Caco-2 (cell line): Measurements from ENCODE around the gene ARHGAP25. TPM values are rescaled to one million over a fixed set of nuclear protein-coding genes. Genes with fewer than 3 reads are reported as not detected.

Experiments used
- BruUV-seq: library from RNA; stranded (reverse); fragments of 400-500 nt; replicated peaks from 2 replicates; lab custom pipeline; 2021; lab: Mats Ljungman, UMichigan
- CTCF ChIA-PET: fragments of 300-600 bp; sonication (Branson Sonifier 250); formaldehyde crosslinking; loops from one replicate; lab custom pipeline; 2022; ENCODE audit warnings: antibody characterized with exemption; lab: Charles Lee
- POLR2A ChIA-PET: fragments of 300-600 bp; sonication (Branson Sonifier 250); formaldehyde crosslinking; loops from one replicate; lab custom pipeline; 2022; ENCODE audit warnings: antibody characterized with exemption; lab: Charles Lee
- DNase-seq, 2 experiments: peaks; one replicate each; pipeline versions ENCODE4 v3.0.0 to v3.0.0-alpha.2; 2020 to 2022
- H3K27me3 ChIP-seq: replicated peaks from 2 replicates; pipeline ENCODE4 v1.6.0; 2011; ENCODE audit warnings: low read length; ENCODE audit not compliant: control insufficient read depth, insufficient read depth
- H3K36me3 ChIP-seq: 2 replicates; pipeline ENCODE4 v1.5.1; 2011; ENCODE audit warnings: low read length; ENCODE audit not compliant: control insufficient read depth, insufficient read depth
- H3K4me1 ChIP-seq: fragments of 250-450 bp; sonication (Bioruptor Pico); 2 replicates; pipeline ENCODE4 v1.5.1; 2020; ENCODE audit warnings: mild to moderate bottlenecking
- H3K4me3 ChIP-seq: 2 replicates; pipeline ENCODE4 v1.5.1; 2011; ENCODE audit warnings: low read depth, mild to moderate bottlenecking, control low read depth, low read length
- H3K9me3 ChIP-seq: fragments of 250-450 bp; sonication (Bioruptor Pico); 2 replicates; pipeline ENCODE4 v1.5.1; 2020; ENCODE audit warnings: mild to moderate bottlenecking, moderate library complexity
- H3K27ac Mint-ChIP-seq: one replicate; pipeline ENCODE4 v1.8.0; 2022; ENCODE audit warnings: mixed read lengths; ENCODE audit not compliant: unreplicated experiment
- H3K27me3 Mint-ChIP-seq: one replicate; pipeline ENCODE4 v1.8.0; 2022; ENCODE audit warnings: mixed read lengths; ENCODE audit not compliant: insufficient read depth, unreplicated experiment
- H3K36me3 Mint-ChIP-seq: one replicate; pipeline ENCODE4 v1.8.0; 2022; ENCODE audit warnings: mild to moderate bottlenecking, mixed read lengths; ENCODE audit not compliant: insufficient read depth, unreplicated experiment
- H3K4me1 Mint-ChIP-seq: one replicate; pipeline ENCODE4 v1.8.0; 2022; ENCODE audit warnings: low read depth, mixed read lengths; ENCODE audit not compliant: unreplicated experiment
- H3K4me3 Mint-ChIP-seq: one replicate; pipeline ENCODE4 v1.8.0; 2022; ENCODE audit warnings: mild to moderate bottlenecking, moderate library complexity, mixed read lengths; ENCODE audit not compliant: unreplicated experiment
- H3K9me3 Mint-ChIP-seq: one replicate; pipeline ENCODE4 v1.8.0; 2022; ENCODE audit warnings: mixed read lengths; ENCODE audit not compliant: unreplicated experiment
- intact Hi-C: fragments of 100-400 bp; cut with micrococcal nuclease; formaldehyde crosslinking; loops from one replicate; pipeline ENCODE4 v1.10.0; 2022; ENCODE audit not compliant: unreplicated experiment
- total RNA-seq: library from RNA; stranded (reverse); gene quantifications from 2 replicates; pipeline ENCODE4 v1.2.3, GENCODE V29; 2022
- TF ChIP-seq, protein P1 (sequence below), 2 experiments: fragments of 200-600 bp in 1 of 2; IDR thresholded peaks; 1 replicate in 1 of 2; 2 replicates in 1 of 2; pipeline versions ENCODE4 v1.5.1 to v1.8.0; 2011 to 2022; ENCODE audit warnings: antibody characterized with exemption in 1 of 2, control low read depth in 1 of 2, inconsistent platforms in 1 of 2, low read depth in 1 of 2, low read length in 1 of 2, mild to moderate bottlenecking in 1 of 2, moderate library complexity in 1 of 2; ENCODE audit not compliant: insufficient read depth in 1 of 2, severe bottlenecking in 1 of 2, unreplicated experiment in 1 of 2

ARHGAP25 gene
- total RNA-seq, 1 experiment from 2014 or later = 0.48 TPM

DNA sequence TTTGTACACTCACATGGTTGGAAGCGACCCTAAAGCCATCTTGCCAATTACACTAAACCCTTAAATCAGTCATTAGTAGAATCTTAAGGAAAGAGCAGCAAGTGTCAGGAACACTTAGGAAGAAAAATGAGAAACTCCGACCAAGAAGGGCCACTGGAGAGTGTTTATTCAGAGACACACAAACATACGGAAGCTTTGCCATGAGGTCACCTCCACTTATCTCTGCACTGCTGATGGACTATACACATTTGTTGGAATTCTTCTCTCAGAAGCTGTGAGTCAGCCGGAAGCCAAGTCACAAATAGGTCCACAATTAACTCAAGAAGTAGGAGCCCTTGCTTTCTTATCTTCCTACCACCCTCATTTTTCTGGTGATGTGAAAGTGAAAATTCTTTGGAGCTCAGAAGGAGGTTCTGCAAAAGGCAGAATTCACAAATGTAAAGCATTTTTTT is 115.0 kb downstream of the ARHGAP25 start:
- POLR2A ChIA-PET = no interaction called here
- peaks cover 15% of the 10 kb centered on the region; the same call in 1 of the 2 replicates for H3K4me1 ChIP-seq
- CTCF ChIA-PET = no interaction called here
- H3K36me3 ChIP-seq = no peaks in the 10 kb centered on the region
- Mint-ChIP-seq H3K27ac (no peak overlapping the region), H3K36me3 (no peaks in the 10 kb centered on the region), H3K9me3 (no peaks in the 10 kb centered on the region), H3K4me3 (no peak overlapping the region), H3K4me1 (no peaks in the 10 kb centered on the region), H3K27me3 (no peaks in the 10 kb centered on the region)
- TF ChIP-seq, protein P1, sequence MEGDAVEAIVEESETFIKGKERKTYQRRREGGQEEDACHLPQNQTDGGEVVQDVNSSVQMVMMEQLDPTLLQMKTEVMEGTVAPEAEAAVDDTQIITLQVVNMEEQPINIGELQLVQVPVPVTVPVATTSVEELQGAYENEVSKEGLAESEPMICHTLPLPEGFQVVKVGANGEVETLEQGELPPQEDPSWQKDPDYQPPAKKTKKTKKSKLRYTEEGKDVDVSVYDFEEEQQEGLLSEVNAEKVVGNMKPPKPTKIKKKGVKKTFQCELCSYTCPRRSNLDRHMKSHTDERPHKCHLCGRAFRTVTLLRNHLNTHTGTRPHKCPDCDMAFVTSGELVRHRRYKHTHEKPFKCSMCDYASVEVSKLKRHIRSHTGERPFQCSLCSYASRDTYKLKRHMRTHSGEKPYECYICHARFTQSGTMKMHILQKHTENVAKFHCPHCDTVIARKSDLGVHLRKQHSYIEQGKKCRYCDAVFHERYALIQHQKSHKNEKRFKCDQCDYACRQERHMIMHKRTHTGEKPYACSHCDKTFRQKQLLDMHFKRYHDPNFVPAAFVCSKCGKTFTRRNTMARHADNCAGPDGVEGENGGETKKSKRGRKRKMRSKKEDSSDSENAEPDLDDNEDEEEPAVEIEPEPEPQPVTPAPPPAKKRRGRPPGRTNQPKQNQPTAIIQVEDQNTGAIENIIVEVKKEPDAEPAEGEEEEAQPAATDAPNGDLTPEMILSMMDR (IDR thresholded peaks at IDR 0.05; ENCODE audit: insufficient read depth in 1 of 2, low read depth in 1 of 2, low read length in 1 of 2, severe bottlenecking in 1 of 2, unreplicated experiment in 1 of 2) = no peak
- H3K9me3 ChIP-seq = no peaks in the 10 kb centered on the region
- BruUV-seq = no TSS peak
- DNase-seq = no peak
- no peak overlapping the region for H3K4me3 ChIP-seq
- H3K27me3 ChIP-seq = no peaks in the 10 kb centered on the region
- intact Hi-C loops = no loop called here

DNA sequence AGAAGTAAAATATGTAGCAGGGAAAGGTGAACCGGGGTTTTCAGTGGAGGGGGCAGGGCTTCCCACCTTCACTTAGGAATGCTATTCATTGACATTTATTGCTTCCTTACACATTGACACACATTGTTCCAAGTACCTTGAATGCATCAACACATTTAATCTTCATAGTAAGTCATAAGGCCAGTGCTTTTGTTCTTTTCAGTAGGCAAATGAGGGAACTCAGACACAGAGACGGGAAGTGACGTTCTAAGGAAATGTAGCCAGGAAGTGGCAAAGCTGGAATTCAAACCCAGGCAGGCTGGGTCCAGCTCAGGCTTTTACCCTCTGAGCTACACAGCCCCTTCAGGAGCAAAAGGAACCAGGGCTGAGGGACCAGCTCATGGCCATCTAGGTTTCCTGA is 115.9 kb downstream of the ARHGAP25 start:
- Mint-ChIP-seq H3K27ac (no peak overlapping the region), H3K9me3 (no peaks in the 10 kb centered on the region), H3K36me3 (no peaks in the 10 kb centered on the region), H3K27me3 (no peaks in the 10 kb centered on the region), H3K4me3 (no peak overlapping the region), H3K4me1 (no peaks in the 10 kb centered on the region)
- intact Hi-C loops = no loop called here
- ChIA-PET POLR2A (no interaction called here), CTCF (no interaction called here)
- Histone ChIP-seq H3K9me3 (no peaks in the 10 kb centered on the region), H3K27me3 (no peaks in the 10 kb centered on the region), H3K36me3 (no peaks in the 10 kb centered on the region), H3K4me1 (peaks cover 15% of the 10 kb centered on the region; the same call in 1 of the 2 replicates), H3K4me3 (no peak overlapping the region)
- DNase-seq = no peak
- TF ChIP-seq, protein P1 (IDR thresholded peaks at IDR 0.05; ENCODE audit: insufficient read depth in 1 of 2, low read depth in 1 of 2, low read length in 1 of 2, severe bottlenecking in 1 of 2, unreplicated experiment in 1 of 2) = no peak
- BruUV-seq = no TSS peak

DNA sequence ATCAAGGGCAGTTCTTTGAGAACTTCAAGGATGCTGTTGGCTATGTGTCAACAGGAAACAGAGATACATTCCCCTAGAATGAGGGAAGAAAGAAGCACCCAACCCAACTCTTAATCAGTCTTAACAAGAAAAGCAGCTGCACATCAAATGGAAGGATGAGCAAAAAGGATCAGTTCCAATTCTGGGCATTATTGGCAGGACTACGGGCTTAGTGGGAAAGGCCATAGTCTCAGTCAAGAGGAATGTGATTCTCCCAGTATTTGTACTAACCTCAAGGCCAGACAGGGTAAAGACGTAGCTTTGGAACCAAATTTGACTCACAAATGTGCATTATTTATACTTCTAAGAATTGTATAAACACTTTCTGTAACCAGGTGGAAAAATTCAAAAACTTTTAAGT is 118.4 kb downstream of the ARHGAP25 start:
- Mint-ChIP-seq H3K9me3 (no peaks in the 10 kb centered on the region), H3K27me3 (peaks cover 5% of the 10 kb centered on the region), H3K4me1 (no peaks in the 10 kb centered on the region), H3K36me3 (no peaks in the 10 kb centered on the region), H3K27ac (no peak overlapping the region), H3K4me3 (no peak overlapping the region)
- TF ChIP-seq, protein P1 (IDR thresholded peaks at IDR 0.05; ENCODE audit: insufficient read depth in 1 of 2, low read depth in 1 of 2, low read length in 1 of 2, severe bottlenecking in 1 of 2, unreplicated experiment in 1 of 2) = no peak
- ChIA-PET CTCF (no interaction called here), POLR2A (no interaction called here)
- Histone ChIP-seq H3K27me3 (no peaks in the 10 kb centered on the region), H3K4me3 (no peak overlapping the region), H3K36me3 (no peaks in the 10 kb centered on the region), H3K9me3 (no peaks in the 10 kb centered on the region), H3K4me1 (peaks cover 15% of the 10 kb centered on the region; the same call in 1 of the 2 replicates)
- BruUV-seq = no TSS peak
- intact Hi-C loops = no loop called here
- no peak for DNase-seq
